CD4-positive, alpha-beta T cell (primary cell): ENCODE results near the gene GABARAPL1. TPM values are rescaled to one million over a fixed set of nuclear protein-coding genes. Genes with fewer than 3 reads are reported as not detected.
A peak's percentile ranks its signal among the peaks of the same experiment; 100 is the strongest.

Experiments used
- ATAC-seq: fragments of 200-7000 bp; cut with Tn5 transposase; one replicate; pipeline ENCODE4 v1.10.0; 2022; ENCODE audit warnings: mild to moderate bottlenecking; ENCODE audit not compliant: poor library complexity
- CTCF ChIA-PET: fragments of 350-600 bp; sonication (Branson Sonifier 250); formaldehyde crosslinking; loops from one replicate; lab custom pipeline; 2021; ENCODE audit warnings: antibody characterized with exemption, inconsistent platforms; lab: Charles Lee
- POLR2A ChIA-PET: fragments of 350-600 bp; sonication (Branson Sonifier 250); formaldehyde crosslinking; loops from one replicate; lab custom pipeline; 2021; ENCODE audit warnings: antibody characterized with exemption, inconsistent platforms; lab: Charles Lee
- DNase-seq, 14 experiments: peaks; one replicate each; pipeline ENCODE4 v3.0.0-alpha.2; 2013 to 2020; ENCODE audit warnings: mixed read lengths in 2 of 14
- H3K27ac ChIP-seq, 2 donors: one replicate each; pipeline versions ENCODE4 v1.5.1 to v1.7.0; 2013; ENCODE audit warnings: low read length in 2 of 2, low read depth in 1 of 2, mild to moderate bottlenecking in 1 of 2
- H3K27me3 ChIP-seq, 2 experiments: 1 replicate in 1 of 2; 2 replicates in 1 of 2; pipeline versions ENCODE4 v1.6.1 to v1.7.0; 2013; ENCODE audit warnings: low read length in 2 of 2, control low read depth in 1 of 2, mild to moderate bottlenecking in 1 of 2, moderate library complexity in 1 of 2; ENCODE audit not compliant: insufficient read depth in 2 of 2, control insufficient read depth in 1 of 2
- H3K36me3 ChIP-seq: one replicate; pipeline ENCODE4 v1.6.1; 2013; ENCODE audit warnings: low read length, control low read depth; ENCODE audit not compliant: insufficient read depth
- H3K4me1 ChIP-seq: one replicate; pipeline ENCODE4 v1.6.1; 2013; ENCODE audit warnings: low read length, control low read depth; ENCODE audit not compliant: insufficient read depth
- H3K4me3 ChIP-seq: one replicate; pipeline ENCODE4 v1.5.1; 2013; ENCODE audit warnings: mild to moderate bottlenecking, low read length, moderate library complexity
- H3K9me3 ChIP-seq, 2 experiments: 1 replicate in 1 of 2; 2 replicates in 1 of 2; pipeline versions ENCODE4 v1.6.1 to v1.7.0; 2013; ENCODE audit warnings: low read length in 2 of 2, mild to moderate bottlenecking in 2 of 2, control low read depth in 1 of 2, moderate library complexity in 1 of 2; ENCODE audit not compliant: control insufficient read depth in 1 of 2, insufficient read depth in 1 of 2
- H3K27ac Mint-ChIP-seq: one replicate; pipeline ENCODE4 v1.8.0; 2020; ENCODE audit warnings: mixed read lengths
- H3K27me3 Mint-ChIP-seq: one replicate; pipeline ENCODE4 v1.8.0; 2021; ENCODE audit warnings: mixed read lengths
- H3K36me3 Mint-ChIP-seq: one replicate; pipeline ENCODE4 v1.8.0; 2021; ENCODE audit warnings: low read depth, mixed read lengths
- H3K4me1 Mint-ChIP-seq: one replicate; pipeline ENCODE4 v1.8.0; 2021; ENCODE audit warnings: low read depth, mixed read lengths
- H3K4me3 Mint-ChIP-seq: one replicate; pipeline ENCODE4 v1.8.0; 2020; ENCODE audit warnings: mild to moderate bottlenecking, mixed read lengths
- H3K9me3 Mint-ChIP-seq: one replicate; pipeline ENCODE4 v1.8.0; 2020; ENCODE audit warnings: mixed read lengths
- CTCF ChIP-seq: fragments of 200-600 bp; IDR thresholded peaks from one replicate; pipeline ENCODE4 v1.8.0; 2022; ENCODE audit warnings: antibody characterized with exemption, mild to moderate bottlenecking
- intact Hi-C, 2 experiments: fragments of 100-400 bp; cut with DNase I in 1 of 2; cut with micrococcal nuclease in 1 of 2; formaldehyde crosslinking; loops; one replicate each; pipeline versions ENCODE4 v1.15.1 to v1.9.0; 2023 to 2025; cut with DNase I, micrococcal nuclease
- total RNA-seq, 174 experiments: library from RNA in 2 of 174; stranded (reverse) in 2 of 174; gene quantifications; one replicate each; pipeline ENCODE4 v1.2.3 and lab custom pipeline; 2021 to 2026

GABARAPL1 gene
- total RNA-seq, 2 experiments from 2014 or later, result 267 to 276 TPM

GRCh38 chr12:10171973-10172728, 40.5 kb upstream of the GABARAPL1 start, which contains the start of gene OLR1:
Gene OLR1, minus strand, starts transcription at chr12:10172132. Its CDS starts 55 bp downstream, at chr12:10172077.
- Histone ChIP-seq H3K36me3 (no peaks in the 10 kb centered on the region), H3K9me3 (no peaks in the 10 kb centered on the region), H3K4me3 (no peak within 1 kb of the TSS), H3K27ac (no peak within 1 kb of the TSS), H3K4me1 (no peaks in the 10 kb centered on the region), H3K27me3 (peaks cover 3 to 8% of the 10 kb centered on the region in 2 experiments)
- Mint-ChIP-seq H3K27me3 (peaks cover 21% of the 10 kb centered on the region), H3K9me3 (no peaks in the 10 kb centered on the region), H3K36me3 (no peaks in the 10 kb centered on the region), H3K27ac (no peak within 1 kb of the TSS), H3K4me1 (no peaks in the 10 kb centered on the region), H3K4me3 (no peak within 1 kb of the TSS)
- intact Hi-C loops, result no loop called here
- TF ChIP-seq CTCF, result no peak
- DNase-seq (peak in 2 of 14 experiments; percentile 40 to 45), ATAC-seq (no peak)
- ChIA-PET POLR2A (no interaction called here), CTCF (no interaction called here)

- Mint-ChIP-seq H3K4me3 (no peak overlapping the region), H3K27me3 (peaks cover 30% of the 10 kb centered on the region)
- no peak for DNase-seq
Measured at GRCh38 chr12:10174986-10175614, 37.6 kb upstream of the GABARAPL1 start.

More at GRCh38 chr12:10174986-10175614, 37.6 kb upstream of the GABARAPL1 start:
- Histone ChIP-seq H3K27ac (no peak overlapping the region), H3K36me3 (no peaks in the 10 kb centered on the region), H3K4me1 (no peaks in the 10 kb centered on the region), H3K27me3 (peaks cover 5 to 8% of the 10 kb centered on the region in 2 experiments), H3K9me3 (no peaks in the 10 kb centered on the region), H3K4me3 (no peak overlapping the region)
- Mint-ChIP-seq H3K4me1 (no peaks in the 10 kb centered on the region), H3K36me3 (no peaks in the 10 kb centered on the region), H3K9me3 (no peaks in the 10 kb centered on the region), H3K27ac (no peak overlapping the region)
- ATAC-seq, result no peak
- TF ChIP-seq CTCF, result no peak
- ChIA-PET CTCF (no interaction called here), POLR2A (no interaction called here)
- intact Hi-C loops, result no loop called here
